ENCODE results near the gene EHMT1. TPM values are rescaled to one million over a fixed set of nuclear protein-coding genes. Genes with fewer than 3 reads are reported as not detected.

EHMT1 gene
- 38.0 and 43.9 TPM in 2 replicates for total RNA-seq

GRCh38 chr9:137618105-137619067, at the start of gene EHMT1:
TSS of gene EHMT1 (plus strand) at chr9:137619005. CDS start at chr9:137619029, 24 bp downstream.

GRCh38 chr9:137578518-137579258, 40.1 kb upstream of the EHMT1 start, which contains the start of gene DPH7:
TSS of gene DPH7 (minus strand) at chr9:137578925. CDS start at chr9:137578777, 148 bp downstream.

DNA sequence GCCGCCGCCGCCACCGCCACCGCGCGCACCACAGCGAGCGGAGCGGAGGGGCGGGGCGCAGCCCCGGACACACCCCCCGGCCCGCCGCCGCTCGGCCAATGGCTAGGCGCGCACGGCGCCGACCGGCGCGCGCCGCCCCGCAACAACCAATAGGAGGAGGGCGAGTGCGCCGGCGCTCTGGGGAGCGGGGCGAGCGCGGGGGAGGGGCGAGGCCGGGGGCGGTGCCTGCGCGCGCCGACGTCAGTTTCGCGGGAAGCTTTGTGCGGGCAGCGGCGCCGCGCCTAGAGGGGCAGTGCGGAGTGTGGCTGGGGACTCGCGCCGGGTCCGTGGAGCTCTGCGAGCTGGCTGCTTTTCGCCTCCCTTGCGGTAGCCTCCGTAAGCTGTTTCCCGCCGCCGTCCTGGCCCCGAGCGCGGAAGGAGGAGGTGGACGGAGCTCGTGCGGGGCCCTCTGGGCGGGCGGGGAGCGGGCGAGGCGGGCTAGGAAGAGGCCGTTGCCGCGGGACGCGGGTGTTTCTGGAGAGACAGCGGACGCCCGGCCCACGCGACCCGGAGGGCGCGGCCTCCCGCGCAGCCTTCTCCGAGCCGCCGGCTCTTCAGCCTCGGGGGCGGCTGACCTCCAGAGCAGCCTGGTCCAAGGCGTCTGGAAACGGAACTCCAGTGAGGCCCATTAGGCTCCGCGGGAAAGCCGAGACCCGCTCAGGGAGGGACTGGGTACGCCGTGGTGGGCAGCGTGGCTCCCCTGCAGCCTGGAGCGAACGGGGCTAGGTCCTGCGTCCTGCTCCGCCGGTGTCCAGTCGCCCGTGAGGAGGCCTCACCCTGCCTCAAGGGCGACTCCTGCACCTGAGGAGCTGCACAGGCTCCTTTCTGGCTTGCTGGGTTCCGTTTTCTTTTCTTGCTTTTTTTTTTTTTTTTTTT, 28.1 kb upstream of the EHMT1 start, which contains the start of gene ZMYND19:
Gene ZMYND19 (minus strand): TSS at position 44 of the 915 bp plus-strand sequence. CDS start 249 bp downstream, outside the sequence.

GRCh38 chr9:137605121-137606004, 13.4 kb upstream of the EHMT1 start, which contains the start of gene ARRDC1:
TSS of gene ARRDC1 (plus strand) at chr9:137605686. CDS start at chr9:137605718, 32 bp downstream.

DNA sequence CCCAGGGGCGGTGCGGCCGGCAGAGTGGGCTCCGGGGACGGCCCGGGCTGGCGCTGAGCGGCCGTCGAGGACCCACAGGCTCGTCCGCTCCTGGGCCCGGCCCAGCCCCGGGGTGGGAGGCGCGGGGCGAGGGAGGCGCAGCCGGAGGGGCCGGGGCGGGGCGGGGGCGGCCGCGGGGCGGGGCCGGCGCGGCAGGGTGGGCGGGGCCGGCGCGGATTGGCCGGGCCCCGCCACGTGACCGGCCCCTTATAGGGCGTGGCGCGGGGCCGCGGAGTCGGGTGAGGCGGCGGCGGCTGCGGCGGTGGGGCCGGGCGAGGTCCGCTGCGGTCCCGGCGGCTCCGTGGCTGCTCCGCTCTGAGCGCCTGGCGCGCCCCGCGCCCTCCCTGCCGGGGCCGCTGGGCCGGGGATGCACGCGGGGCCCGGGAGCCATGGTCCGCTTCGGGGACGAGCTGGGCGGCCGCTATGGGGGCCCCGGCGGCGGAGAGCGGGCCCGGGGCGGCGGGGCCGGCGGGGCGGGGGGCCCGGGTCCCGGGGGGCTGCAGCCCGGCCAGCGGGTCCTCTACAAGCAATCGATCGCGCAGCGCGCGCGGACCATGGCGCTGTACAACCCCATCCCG, 258.8 kb downstream of the EHMT1 start, which contains the start of gene CACNA1B:
Gene CACNA1B (plus strand): TSS at position 277 of the 617 bp plus-strand sequence. CDS start 152 bp downstream, at position 429.

Other genes with a start within 250 kb of the EHMT1 start
- gene EXD3, start 195.8 kb upstream of the EHMT1 start, total RNA-seq = 7.1 and 8.6 TPM in 2 replicates
- 0.53 and 0.56 TPM in 2 replicates for gene NOXA1, start 195.6 kb upstream of the EHMT1 start, total RNA-seq
- under 0.01 and 0.06 TPM in 2 replicates for gene ENTPD8, start 177.6 kb upstream of the EHMT1 start, total RNA-seq
- 14.3 and 17.3 TPM in 2 replicates for gene NSMF, start 159.7 kb upstream of the EHMT1 start, total RNA-seq
- gene PNPLA7, start 68.6 kb upstream of the EHMT1 start, total RNA-seq = 1.3 and 1.7 TPM in 2 replicates
- gene MRPL41, start 67.1 kb upstream of the EHMT1 start, total RNA-seq = 52.7 and 67.4 TPM in 2 replicates
- gene DPH7, start 40.1 kb upstream of the EHMT1 start, total RNA-seq = 16.4 and 19.4 TPM in 2 replicates
- 9.9 and 16.8 TPM in 2 replicates for gene ZMYND19, start 28.5 kb upstream of the EHMT1 start, total RNA-seq
- gene ARRDC1, start 13.3 kb upstream of the EHMT1 start, total RNA-seq = 17.2 and 19.4 TPM in 2 replicates